Fibroblast of skin of right biceps (primary cell): ENCODE data around the gene NCKAP5.

Experiments
- DNase-seq: peaks from one replicate; pipeline ENCODE4 v3.0.0-alpha.2; 2013

NCKAP5 gene

DNA sequence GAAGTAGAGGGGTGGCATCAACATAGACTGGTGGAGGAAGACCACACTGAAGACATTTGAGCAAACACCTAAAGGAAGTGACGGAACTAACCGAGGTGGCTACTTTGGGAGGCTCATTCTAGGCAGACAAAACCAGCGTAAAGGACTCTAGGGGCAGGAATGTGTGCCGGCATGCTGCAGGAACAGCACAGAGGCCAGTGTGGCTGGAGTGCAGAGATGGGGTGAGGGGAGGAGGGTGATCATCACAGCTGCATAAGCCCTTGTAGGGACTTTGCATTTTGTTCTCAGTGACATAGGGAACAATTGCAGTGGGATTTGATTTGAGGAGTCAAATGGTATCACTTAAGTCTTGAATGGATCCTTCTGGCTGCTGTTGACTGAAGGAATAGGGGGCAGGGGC, 253.5 kb downstream of the NCKAP5 start:
- no peak for DNase-seq

DNA sequence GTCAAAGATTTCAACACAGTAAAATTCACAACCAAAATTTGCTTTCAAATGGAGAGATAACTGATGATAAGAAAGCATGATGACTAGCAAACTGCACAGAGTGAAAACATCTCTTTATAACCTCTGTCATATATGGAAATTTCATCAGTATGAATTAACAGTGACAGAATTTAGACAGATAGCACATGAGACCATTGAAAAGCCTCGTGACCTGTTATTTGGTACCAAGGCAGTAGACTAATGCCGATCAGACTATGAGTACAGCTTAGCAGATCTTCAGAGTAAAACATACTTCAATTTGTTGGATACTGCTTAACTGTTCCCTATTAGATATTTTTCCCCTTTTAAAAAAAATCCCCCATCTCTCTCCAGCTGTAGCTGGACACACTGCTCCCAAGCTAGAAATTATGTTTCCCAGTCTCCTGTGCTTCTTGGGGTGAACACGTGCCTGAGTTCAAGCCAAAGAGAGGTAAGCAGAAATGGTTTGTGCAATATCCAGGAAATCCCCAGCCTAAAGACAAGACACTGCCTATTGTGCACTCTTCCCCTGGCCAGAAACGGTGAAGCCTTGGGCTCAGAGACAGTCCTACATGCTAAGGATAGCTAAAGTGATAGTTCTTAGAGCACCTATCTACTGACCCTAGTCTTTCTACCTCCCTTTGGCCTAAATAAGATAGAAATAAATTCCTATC, 256.1 kb downstream of the NCKAP5 start:
- no peak for DNase-seq

DNA sequence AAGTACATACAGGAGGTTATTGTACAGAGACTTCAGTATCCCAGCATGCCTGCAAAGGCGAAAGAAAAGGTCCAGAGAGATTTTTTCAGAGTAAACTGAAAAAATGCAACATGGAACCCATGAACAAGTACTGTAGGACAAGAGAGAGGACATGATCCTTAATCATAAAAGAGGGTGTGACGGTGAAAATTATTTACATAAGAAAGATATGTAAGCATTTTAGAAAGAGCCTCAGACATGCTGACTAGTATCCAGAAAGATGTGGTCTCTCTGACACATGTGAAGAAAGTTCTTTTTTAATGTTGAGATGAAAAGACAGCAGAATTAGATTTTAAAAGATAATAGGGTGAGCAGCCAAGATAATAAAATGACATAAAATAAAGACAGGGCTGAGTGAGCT, 262.0 kb downstream of the NCKAP5 start:
- no peak for DNase-seq

DNA sequence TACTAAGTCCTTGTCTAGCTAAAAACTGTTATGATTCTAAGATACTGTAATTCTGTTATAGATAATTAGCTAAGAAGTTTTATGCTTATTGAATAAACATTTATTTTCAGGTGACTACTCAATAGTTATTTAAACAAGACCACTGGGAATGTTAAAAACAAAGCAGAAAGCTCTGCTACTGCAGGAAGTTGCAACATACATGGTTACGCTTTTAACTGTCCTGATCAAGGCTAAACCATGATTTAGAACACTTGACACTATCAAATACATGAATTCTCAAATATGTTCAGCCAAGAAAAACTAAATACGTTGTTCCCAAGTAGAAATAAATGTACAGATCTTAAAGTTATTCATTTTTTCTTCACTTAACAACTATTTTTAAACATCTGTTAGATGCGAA, 263.9 kb downstream of the NCKAP5 start:
- no peak for DNase-seq

DNA sequence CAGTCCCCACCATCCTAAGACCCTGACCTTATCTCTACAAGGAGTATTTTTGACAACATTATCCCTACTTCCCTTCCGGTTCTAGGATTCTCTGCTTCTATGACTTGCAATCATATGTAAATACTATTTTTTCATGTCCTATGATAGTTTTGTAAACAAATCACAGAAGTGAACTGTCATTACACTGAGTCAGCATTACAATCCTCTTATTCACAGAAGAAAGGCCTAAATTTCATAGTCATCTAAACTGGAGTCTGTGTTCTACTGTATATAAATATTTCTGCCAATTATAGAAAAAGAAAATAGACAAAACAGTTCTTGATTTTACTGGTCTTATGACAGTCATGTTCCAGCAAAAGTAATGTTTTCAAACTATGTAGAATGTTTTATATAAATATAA, 265.1 kb downstream of the NCKAP5 start:
- peak; percentile 43 for DNase-seq

DNA sequence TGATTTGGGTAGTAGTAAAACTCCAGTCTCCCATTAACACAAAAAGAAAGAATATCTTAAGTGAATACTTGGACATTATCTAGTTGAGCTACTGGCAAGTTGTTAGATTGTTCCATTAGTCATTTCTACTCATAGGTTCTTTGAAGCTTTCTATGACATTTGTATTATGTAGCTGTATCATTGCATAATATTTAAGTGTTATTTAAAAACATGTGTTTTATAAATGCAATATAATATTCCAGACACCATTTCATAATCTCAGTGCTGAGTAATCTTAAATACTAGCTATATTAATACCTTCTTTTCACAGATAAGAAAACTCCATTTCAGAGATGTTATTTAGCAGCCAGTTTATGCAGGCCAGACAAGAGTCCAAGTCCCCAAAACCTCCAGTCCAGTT, 271.9 kb downstream of the NCKAP5 start:
- DNase-seq, result no peak

DNA sequence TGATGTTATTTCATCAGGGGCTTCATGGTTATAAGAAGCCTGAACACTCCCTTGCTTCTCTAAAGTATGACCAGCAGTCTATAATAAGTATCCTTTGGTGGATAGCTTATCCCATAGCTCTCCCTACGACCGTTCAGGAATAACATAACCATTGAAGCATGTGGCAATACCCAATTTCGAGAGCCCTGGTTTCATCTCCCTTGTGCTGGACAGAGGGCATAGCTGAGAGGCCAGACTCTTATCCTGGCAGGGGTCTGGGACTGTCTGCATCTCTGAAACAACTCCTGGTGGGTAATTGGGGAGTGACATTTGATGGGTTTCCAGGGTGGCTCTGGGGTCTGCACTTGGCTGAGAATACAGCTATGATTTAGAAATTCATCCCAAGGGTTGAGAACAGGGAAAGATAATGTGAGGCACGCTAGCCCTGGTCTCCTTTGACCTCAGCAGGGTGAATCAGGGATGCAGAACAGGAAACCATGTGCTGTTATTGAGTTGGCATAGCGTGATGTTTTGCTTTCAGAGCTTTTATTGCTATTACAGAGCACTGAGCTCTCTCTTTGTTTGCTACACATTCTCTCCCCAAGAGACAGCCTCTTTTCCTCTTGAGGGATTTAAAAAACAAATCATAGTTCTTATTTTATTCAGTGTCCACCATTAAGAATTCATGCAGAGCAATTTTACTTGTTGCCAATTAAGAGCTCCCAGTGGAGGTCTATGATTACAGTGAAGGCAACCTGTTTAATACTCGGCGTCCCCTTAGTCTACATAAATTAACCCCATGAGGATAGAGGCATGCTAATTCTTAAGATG, 274.5 kb downstream of the NCKAP5 start:
- DNase-seq, result no peak

DNA sequence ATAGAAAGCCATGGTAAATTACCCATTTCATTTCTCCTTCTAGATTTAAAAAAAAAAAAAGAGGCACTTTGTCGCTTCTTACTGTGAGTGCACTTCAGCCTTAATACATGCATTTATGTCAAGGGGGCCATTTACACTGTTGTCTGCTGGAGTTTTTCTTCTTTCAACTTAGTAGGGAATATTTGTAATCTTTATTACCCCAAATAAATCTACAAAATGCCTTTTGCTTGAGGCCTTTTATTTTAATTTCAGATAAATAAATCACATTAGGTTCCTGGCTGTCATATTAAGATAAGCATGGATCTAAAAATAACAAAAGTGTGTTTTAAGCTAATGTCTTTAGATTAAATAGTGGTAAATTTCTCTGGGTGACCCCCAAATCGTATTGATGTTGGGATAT, 276.0 kb downstream of the NCKAP5 start:
- DNase-seq, result no peak

DNA sequence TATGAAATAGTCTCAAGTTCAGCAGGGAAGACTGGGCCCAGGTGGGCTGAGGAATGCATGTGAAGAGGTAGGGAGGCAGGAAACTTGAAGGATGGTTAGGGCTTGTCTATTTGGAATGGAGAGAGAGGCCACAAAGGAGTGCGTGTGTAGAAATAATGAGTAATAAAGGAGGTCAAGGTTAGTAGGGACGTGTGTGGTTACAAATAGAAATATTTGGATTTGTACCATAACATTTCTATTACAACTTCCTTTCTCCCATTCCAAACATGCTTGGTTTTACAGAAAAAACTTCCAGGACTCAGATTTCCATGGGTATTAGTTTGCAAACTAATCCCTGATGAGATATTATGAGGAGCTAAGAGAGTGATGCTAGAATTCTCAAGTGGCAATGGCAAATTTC, 280.6 kb downstream of the NCKAP5 start:
- DNase-seq, result peak; percentile 59

DNA sequence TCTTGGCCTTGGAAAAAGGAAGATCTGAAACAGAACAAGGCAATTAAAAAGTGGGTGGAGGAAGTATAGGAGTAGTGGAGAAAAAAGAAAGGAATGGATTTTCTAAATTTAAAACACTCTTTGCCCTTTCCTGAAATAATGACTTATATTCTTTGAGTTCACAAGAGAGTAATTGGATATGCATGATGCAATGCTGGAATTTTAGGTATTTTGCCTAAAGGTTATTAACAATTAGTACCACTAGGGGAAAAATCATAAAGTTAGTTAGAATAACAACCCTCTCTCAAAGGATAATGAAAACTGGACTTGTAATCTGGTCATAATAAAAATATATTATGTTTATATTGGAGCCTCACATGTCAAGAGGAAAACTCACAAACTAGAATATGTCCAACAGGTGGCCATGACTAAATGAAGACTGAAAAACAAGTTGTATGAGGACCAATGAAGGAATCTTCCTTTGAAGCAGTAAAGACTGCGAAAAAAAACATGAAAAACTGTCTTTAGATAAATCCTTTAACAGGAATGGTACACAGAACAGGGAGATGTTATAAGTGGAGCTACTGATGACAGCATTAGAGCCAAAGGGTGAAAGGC, 281.8 kb downstream of the NCKAP5 start:
- peak; percentile 17 for DNase-seq

DNA sequence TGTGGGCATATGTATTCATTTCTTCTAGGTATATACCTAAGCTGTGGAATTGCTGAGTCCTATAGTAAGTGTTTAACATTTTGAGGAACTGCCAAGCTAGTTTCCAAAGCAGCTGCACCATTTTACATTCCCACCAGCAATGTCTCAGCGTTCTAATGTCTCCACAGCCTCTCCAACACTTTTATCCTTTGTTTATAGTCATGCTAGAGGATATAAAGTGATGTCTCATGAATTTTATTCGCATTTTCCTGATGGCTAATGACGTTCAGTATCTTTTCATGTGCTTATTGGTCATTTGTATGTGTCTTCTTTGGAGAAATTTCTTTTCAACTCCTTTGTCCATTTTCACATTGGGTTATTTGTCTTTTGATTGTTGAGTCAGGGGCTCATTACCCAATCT, 295.2 kb downstream of the NCKAP5 start:
- DNase-seq, result no peak

DNA sequence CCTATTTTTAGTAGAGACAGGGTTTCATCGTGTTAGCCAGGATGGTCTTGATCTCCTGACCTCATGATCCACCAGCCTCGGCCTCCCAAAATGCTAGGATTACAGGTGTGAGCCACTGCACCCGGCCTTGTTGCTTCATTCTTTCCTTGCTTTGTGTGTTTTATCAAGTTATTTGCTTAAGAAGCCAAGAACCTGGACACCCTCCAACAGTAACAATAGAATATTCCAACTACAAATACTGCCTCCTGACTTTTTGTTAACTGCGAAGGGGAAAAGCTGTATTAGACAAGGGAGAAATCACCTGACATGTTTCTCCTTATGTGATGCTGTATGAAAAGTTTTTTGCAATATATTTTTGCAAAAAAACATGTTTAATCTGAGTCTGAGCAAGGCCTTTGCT, 297.2 kb downstream of the NCKAP5 start:
- no peak for DNase-seq

DNA sequence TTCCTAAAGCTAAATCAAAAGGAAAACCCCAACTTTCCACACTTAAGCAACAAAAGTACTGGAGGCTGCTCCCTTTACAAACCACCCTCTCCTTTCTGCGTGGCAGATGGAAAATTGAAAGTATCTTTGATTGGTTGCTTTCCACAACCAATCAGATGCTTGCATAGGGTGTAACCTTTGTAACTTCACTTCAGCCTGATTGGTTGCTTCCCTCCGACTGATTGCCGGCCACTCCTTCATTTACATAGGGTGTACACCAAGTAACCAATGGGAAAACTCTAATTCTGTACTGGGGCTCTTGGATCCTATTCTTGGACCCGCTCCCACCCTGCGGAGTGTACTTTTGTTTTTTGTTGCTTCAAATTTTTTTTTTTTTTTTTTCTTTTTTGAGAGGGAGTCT, 297.7 kb downstream of the NCKAP5 start:
- DNase-seq, result no peak

DNA sequence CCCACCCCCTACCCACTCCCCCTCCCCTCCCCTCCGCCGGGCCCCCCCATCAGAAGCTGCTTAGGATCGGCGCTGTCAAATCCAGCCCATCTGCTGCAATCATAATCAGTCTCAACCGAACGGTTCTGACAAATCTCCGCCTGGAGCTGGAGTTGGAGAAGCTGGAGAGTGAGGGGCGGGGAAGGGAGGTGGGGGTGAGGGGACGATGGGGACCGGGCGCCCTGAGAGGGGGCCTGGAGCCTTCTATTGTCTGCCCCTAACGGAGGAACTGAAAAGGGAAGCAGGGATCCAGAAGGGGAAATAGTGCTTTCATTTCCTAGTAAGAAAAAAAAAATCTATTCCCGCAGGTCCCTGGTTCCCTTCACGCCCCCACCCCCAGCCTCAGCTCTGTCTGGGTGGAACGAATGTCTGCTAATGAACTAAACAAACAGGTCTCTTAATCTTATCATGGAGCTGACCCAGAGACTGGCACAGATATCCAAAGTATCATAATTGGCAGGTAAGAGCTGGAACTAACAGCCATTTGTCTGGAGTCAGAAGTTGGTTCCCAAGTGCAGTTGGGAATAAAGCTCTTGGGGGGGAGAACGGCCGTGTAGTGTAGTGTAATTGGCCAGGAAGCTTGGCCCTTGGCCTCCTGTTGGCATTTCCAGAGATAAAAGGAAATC, 301.2 kb downstream of the NCKAP5 start:
- DNase-seq, result no peak

DNA sequence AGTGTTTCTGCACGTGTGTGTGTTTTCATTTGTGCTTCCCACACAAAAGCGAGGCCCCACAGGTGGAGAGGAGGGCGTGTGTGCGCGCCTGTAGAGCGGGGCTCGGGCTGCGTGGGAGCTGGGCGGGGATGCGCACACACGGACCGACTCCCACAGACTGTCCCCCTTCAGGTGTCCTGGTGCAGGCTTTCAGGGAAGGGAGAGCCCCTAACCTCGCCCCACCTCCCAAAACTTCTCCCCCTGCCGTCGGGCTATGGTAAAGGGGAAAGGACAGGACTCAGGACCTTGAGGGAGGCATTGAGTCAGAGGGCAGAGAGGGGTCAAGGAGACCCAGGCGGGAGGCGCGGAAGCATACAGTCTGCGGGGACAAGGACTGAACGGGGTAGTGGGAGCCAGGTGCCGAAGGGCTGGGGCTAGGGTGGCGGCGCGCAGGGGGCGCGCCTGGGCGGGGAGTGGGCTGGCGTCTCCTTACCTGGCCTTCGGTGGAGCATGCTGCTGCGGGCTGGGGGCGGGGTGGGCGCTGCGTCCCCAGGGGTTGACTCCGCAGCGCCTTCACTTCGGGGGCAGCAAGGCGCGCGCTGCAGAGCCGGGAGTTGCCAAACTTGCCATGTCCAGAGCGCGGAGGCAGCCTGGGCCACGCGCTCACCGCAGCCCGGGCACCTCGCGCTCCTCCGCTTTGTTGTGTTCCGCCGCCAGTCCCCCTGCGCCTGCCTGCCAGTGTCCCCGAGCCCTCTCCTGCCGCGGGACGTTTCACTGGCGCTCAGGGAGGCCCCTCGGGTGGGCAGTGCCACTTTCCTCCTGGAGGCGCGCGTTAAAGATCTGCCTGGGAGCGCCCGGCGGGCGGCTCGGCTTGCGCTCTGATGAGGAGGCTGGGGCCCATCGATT, 302.0 kb downstream of the NCKAP5 start:
- DNase-seq, result peak; percentile 28

DNA sequence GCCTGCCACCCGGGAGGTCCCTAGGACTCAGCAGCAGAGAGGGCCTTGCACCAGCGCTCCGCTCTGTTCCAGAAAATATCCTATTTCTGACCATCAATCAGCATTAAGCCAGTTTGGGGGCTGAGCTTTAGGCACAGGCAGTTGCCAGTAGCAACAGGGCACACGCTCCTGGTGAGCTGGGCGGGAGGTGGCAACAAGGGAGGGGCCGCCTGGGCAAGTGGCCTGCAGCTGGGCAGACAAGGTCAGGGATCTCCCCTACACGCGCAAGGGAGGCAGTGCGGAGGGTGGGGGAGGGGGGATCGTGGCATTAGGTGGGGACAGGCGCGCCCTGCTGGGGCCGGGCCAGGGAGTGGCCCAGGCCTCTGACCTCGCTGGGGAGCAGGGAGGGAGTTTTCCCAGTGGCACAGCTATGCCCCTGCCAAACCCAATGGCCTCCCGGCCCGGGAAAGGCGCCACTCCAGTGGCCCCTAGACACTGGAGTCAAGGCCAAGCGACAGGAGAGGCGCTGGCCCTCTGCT, 302.8 kb downstream of the NCKAP5 start:
- no peak for DNase-seq

DNA sequence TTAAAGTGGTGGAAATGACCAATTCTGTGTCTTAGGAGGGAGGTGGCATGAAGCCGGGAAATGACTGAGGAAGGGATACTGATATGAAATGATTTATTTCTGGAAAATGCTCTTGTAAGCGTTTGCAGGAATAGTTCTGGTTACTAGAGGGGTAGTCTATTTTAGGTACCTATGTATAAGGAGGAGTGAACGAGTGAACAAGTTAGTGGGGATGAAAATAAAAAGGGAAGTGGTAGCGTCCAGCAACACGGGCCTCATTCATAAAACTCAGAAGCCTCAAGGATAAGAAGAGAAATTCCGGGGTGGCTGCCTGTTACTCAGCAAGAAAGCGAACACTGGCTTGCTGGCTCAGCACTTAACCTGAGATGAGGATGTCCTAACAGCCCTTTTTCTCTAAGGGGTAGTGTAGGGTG, 303.3 kb downstream of the NCKAP5 start:
- no peak for DNase-seq

DNA sequence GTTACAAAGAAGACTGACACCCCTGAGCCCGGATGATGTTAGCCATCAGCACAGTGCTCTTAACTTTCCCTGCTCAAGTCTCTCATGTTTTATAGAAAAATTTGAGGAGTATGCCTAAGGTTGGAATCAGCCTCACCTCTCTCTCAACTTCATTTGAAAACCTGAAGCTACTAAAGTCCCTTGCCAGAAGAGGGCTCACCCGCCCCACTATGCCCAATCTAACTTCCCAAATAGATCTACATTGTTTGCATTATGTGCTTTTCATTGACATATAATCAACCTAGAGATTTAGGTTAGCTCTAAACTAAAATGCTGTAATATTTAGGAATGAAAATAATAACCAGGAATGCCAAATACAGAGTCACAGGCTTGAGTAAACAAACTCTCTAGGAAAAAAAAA, 305.4 kb downstream of the NCKAP5 start:
- DNase-seq, result peak; percentile 19

DNA sequence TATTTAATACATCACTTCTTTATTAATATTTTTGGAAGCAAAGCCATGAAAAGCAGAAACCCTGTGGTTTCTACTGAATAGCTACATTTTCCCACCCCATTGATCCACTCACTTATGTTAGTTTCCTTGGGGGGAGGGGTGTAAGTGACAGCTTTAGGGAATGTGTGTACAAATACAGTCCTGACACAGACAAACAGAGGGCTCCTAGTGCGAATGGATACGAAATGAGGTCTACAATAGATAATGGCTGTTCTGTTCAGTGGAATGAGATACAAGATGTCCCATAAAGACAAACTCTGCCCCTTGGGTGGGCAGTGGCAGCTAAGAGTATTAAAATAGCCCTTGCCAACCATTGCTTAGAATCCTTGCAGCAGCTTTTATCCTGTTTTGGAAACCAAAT, 312.9 kb downstream of the NCKAP5 start:
- DNase-seq, result no peak

DNA sequence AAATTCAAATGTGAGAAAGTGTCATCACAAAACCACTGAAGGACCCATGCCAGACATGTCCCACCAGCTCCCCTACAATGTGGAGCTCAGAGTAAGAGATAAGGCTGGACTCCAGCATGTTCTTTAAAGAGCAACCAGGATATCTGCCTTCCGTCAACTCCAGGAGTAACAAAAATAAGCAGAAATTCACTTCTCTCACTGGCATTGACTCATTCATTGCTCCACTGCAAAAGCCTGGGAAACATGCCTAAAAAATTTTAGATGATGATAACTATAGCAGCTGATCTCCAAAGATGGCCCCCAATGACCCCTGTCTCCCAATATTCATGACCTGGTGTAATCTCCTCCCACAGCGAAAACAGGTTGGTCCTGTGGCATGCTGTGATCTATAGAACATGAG, 314.5 kb downstream of the NCKAP5 start:
- no peak for DNase-seq

DNA sequence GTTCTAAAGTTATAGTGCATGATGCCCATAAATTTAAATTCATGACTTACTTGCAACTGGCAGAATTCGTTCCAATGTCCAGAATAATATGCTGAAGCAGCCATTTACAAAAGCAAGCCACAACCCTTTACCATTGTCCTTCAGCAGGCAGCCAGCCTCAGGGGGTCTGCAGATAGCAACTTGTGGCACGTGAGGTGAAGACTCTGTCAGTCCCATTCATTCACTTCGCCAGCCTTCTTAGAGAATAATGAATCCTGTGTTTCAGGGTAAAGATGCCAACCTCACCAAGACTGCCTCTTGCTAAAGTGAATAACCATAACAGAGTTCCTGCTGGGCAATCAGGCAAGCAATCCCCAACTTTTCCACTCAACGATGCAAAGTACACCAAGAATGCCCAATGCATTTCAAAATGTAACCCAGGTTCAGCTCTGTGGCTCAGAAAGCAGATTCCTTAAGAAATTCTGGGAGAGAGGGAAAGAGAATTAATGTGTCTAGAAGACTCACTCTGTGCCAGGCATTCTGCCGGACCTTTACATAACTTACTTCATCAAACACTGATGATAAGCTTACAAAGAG, 315.4 kb downstream of the NCKAP5 start:
- no peak for DNase-seq

DNA sequence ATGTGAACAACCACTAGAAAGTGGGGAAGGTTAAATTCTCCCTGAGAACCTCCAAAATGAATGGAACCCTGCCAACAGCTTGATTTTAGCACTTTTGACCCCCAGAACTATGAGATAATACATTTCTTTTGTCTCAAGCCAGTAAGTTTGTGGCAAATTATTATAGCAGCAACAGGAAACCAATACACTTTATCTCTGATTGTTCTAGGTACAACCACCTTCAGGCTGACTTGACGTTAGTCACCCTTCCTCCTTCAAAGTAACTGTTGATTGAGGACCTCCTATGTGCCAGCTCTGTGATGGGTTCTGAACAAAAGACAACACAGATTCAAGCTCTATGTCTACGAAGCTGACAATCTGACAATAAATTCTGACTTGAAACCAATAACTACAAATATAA, 318.9 kb downstream of the NCKAP5 start:
- no peak for DNase-seq
